Activated gamma-delta T cell treated with anti-CD3 and anti-CD28 coated beads, Interleukin-2, amount 50 U/mL, for 16 hours (primary cell): ENCODE results near the gene PACSIN3.

Experiments used
- DNase-seq: peaks from one replicate; pipeline ENCODE4 v3.0.0-alpha.2; 2020; ENCODE audit warnings: low read depth

The PACSIN3 gene

DNA sequence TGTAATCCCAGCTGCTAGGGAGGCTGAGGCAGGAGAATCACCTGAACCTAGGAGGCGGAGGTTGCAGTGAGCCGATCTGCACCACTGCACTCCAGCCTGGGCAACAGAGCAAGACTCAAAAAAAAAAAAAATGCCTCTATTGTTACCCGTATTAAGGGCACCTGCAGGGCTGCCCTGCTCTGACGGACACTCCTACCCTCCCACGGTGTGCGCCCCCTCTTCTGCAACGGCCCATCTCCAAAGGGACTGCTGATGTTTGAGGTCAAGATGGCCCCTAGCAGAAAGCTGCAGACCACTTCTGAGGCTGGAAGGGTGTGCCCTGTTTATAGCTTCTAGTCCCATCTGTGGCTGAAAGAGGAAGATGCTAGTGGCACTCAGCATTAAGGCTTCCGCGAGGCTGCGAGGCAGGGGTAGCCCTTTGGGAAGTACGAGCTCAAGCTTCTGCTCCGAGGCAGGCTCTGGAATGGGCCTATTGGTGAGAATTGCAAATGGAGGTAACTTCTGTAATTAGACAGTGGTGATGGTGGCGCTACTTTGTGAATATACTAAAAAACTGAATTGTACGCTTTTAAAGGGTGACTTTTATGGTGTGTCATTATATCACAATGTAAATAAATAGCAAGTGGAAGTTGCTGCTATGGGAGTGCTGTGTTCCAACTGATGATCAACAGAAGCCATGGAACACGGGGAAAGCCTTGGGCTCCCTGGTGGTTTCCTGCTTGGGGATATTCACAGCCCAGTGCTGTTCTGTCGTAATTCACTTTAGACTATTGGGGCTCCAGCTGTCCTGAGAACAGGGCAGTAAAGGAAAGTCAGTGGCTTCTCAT lies 33.9 kb downstream of the PACSIN3 start:
- DNase-seq = no peak

- no peak for DNase-seq
Observed at GRCh38 chr11:47149782-47150181, 36.5 kb downstream of the PACSIN3 start.

DNA sequence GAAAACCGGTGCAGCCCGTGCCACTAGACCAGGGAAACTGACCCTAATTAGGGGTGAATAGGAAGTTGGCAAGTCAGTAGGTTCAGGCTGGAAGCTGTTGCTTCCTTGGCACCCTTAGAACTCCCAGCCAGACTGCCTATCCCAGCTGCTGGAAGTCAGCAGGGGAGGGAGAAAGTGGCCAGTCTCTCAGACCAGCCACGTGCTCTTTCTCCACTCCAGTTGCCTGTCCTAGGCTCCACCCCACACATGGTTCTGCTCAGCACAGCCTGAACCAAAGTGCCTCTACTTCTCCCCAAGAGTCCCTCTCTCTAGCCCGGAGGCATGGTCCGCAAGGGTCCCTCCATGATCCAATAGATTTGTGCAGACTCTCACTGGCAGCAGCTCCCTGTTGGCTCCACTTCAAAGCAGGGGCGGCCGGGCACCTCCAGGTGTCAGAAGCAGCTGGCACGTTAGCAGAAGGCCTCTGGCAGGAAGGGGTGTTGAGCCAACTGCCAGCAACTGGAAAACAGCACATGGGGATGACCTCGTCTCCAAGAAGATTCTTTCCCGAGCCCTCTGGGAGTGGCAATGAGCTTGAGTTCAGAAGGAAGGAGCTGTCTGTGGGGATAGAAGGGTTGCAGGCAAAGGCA lies 37.2 kb downstream of the PACSIN3 start:
- no peak for DNase-seq

DNA sequence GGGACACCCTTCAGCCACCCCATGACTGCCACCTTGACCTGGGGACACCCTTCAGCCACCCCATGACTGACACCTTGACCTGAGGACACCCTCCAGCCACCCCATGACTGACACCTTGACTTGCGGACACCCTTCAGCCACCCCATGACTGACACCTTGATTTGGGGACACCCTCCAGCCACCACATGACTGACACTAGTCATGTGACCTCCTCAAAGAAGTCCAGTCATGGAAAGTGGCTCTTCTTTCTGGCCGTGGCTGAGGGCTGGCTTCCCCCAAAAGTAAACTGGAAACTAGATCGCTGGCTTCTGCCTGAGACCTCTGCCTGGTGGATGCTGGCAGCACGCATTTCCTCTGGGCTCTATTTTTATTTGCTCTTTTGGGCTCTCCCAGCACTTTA lies 38.0 kb downstream of the PACSIN3 start:
- DNase-seq = no peak

- no peak for DNase-seq
Observed at GRCh38 chr11:47147681-47148080, 38.6 kb downstream of the PACSIN3 start.

- no peak for DNase-seq
Observed at GRCh38 chr11:47147250-47147649, 39.0 kb downstream of the PACSIN3 start.

GRCh38 chr11:47144541-47144940 lies 41.7 kb downstream of the PACSIN3 start:
- no peak for DNase-seq

DNA sequence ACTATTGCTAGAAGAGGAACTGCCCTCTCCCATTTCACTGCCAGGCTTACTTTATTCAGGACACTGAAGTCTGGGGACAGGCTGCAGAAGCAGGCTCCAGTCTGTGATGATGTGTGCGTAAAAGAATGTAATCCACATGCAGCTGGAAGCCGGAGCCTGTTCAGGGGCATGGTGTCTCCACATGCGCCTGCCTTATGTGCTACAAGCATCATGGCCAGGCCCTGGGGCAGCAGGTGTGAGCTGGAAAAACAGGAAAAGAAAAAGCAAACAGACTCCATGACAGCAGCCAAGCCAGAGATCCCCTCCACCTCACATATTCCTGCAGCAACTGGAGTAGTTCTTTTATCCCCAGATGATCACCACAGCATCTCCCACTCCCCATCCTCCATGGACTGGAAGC lies 42.9 kb downstream of the PACSIN3 start:
- no peak for DNase-seq

- no peak for DNase-seq
Observed at GRCh38 chr11:47139878-47140277, 46.4 kb downstream of the PACSIN3 start.

DNA sequence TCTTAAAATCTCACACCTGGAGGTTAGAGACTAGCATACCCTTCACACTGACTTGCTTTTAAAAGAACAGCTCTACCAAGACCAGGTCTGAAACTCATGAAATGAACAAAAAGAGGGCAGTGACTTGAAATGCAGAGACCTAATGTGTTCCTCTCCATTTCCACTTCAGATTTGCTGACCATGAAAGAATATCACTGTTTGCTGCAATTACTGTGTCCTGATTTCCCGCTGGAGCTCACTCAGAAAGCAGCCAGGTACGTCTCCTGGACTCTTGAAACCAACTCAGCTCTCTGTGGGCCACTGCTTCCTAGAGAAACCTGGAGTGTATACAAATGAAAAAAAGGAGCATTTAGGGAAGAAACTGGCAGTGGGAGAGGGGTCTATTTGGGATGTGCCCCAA lies 48.8 kb downstream of the PACSIN3 start:
- DNase-seq = no peak

DNA sequence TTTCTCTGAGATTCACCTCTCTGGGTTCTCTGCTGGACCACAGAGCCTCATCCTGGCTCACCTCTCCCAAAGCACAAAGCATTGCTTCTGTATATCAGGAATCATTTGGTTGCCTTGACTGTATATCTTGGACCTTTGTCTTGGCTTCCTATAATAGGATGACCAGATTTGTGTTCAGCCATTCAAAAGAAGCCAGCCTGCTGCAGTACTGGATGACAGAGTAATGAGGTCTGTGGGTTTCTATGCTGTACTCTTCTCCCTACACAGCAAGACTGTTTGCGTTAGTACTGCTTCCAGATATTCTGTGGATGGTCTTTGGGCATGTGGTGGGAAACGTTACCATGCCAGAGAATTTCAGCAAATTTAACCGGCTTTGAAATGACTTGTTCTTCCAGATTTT lies 49.3 kb downstream of the PACSIN3 start:
- DNase-seq = no peak

- DNase-seq = no peak
Observed at GRCh38 chr11:47136327-47136726, 49.9 kb downstream of the PACSIN3 start.

- DNase-seq = no peak
Observed at GRCh38 chr11:47132981-47133380, 53.3 kb downstream of the PACSIN3 start.

DNA sequence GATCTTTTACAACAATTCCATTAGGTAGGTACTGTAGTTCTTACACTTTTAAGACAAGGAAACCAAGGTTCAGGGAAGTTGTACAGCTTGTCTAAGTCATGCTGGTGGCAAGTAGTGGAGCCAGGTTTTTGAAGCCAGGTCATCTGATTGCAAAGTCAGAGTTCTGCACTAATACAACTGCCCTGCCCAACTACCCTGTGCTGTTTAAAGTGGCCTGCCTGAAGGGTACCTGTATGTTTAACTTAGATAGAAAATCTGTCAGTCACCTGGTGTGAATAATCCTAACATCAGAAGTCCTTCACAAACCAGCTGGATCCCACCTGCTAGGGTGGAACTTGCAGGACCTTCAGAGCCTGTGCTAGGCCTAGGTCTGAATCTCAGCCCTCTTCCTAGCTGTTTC lies 53.7 kb downstream of the PACSIN3 start:
- no peak for DNase-seq

DNA sequence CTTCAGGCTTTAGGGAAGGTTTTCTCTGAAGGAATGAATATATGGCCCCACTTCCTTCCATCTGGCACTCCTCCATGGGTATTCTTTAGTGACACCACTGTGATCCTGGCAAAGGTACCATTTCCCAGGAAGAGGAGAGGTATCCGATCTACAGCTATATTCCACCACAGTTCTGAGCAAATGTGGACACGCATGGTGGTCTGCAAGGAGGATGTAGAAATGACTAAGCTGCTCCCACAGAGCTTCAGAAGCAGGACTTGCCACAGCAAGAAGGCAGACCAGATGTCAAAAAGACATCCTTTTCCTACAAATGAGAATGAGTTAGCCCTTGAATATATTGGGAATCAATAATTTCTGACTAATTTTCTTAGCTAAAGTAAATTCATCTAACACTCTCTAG lies 55.1 kb downstream of the PACSIN3 start:
- no peak for DNase-seq

DNA sequence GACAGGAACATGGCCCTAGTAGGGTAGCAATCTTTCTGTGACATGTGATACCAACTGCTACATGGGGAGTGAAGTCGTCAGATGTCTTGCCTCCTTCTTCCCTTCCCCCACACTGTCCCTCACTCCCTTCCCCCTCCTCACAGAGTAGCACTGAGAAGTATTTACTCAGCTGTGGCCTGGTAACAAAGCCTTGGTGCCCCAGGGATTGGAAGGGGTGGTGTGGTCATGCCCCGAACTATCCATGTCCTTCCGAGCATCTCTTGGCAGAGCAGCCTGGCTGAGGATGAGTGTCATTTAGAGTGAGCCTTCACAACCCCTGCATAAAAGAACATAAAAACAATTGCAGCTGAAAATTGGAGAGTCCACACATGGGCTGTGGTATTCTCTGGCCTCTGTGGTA lies 55.7 kb downstream of the PACSIN3 start:
- no peak for DNase-seq
